Measurements from ENCODE around the gene SEMA5B.

GRCh38 chr3:122956693-122957455 lies 70.7 kb downstream of the SEMA5B start:
- TF ChIP-seq SMARCC2 (IDR thresholded peaks at IDR 0.05; ENCODE audit: low read depth) (no peak), EP300 (IDR thresholded peaks at IDR 0.05; ENCODE audit: low read length) (no peak), BCOR (IDR thresholded peaks at IDR 0.05) (no peak), MLLT1 (IDR thresholded peaks at IDR 0.05) (no peak), CREM (IDR thresholded peaks at IDR 0.05; ENCODE audit: low read depth) (no peak), BACH1 (tag; IDR thresholded peaks at IDR 0.05) (no peak), JUNB (CRISPR knock-in tag; conservative IDR thresholded peaks at IDR 0.05) (no peak), CTCF (IDR thresholded peaks at IDR 0.05 in 2 of 3, conservative IDR thresholded peaks at IDR 0.05 in 1 of 3; ENCODE audit: insufficient read depth in 2 of 3, low read depth in 1 of 3, low read length in 3 of 3) (no peak), NR2C2 (CRISPR knock-in tag; IDR thresholded peaks at IDR 0.05) (no peak), NR2C2 (tag; IDR thresholded peaks at IDR 0.05) (no peak)

Measured in K562 (cell line).